GM12878 (cell line): Measurements from ENCODE around the gene HLA-DPB1. TPM values are rescaled to one million over a fixed set of nuclear protein-coding genes. Genes with fewer than 3 reads are reported as not detected.

Experiments
- ATAC-seq: fragments of 200-7000 bp; cut with Tn5 transposase; 3 replicates; pipeline ENCODE4 v1.9.1; 2020; ENCODE audit warnings: mild to moderate bottlenecking, moderate library complexity
- BruUV-seq: library from RNA; stranded (reverse); fragments of 400-500 nt; replicated peaks from 2 replicates; lab custom pipeline; 2021; lab: Mats Ljungman, UMichigan
- CTCF ChIA-PET: fragments of 300-600 bp; sonication (Branson Sonifier 250); formaldehyde crosslinking; extraction: SDS; loops from one replicate; lab custom pipeline; 2021; ENCODE audit warnings: inconsistent platforms; lab: Yijun Ruan, JAX
- POLR2A ChIA-PET: fragments of 350-600 bp; formaldehyde crosslinking; extraction: SDS; loops from one replicate; lab custom pipeline; 2021; ENCODE audit warnings: inconsistent platforms; lab: Charles Lee
- RAD21 ChIA-PET: fragments of 300-600 bp; sonication (Branson Sonifier 250); formaldehyde crosslinking; loops from one replicate; lab custom pipeline; 2023; ENCODE audit warnings: antibody characterized with exemption; ENCODE audit not compliant: unreplicated experiment; lab: Charles Lee
- SMC1A ChIA-PET: fragments of 300-600 bp; sonication (Branson Sonifier 250); formaldehyde crosslinking; loops from one replicate; lab custom pipeline; 2023; ENCODE audit not compliant: unreplicated experiment, uncharacterized antibody; lab: Charles Lee
- DNase-seq: peaks from one replicate; pipeline ENCODE4 v3.0.0-alpha.2; 2011; ENCODE audit warnings: low read depth, low spot score
- FAIRE-seq: peaks from 3 replicates; lab custom pipeline; 2011; peaks lifted over from hg19 to GRCh38; lab: Jason Lieb, UNC
- H2AFZ ChIP-seq: 2 replicates; pipeline ENCODE4 v1.6.0; 2011; ENCODE audit warnings: low read depth, low read length, control low read depth; ENCODE audit not compliant: control insufficient read depth
- H3K27ac ChIP-seq: 2 replicates; pipeline ENCODE4 v1.5.1; 2011; ENCODE audit warnings: control low read depth; ENCODE audit not compliant: control insufficient read depth, insufficient read depth
- H3K27me3 ChIP-seq, 2 experiments: replicated peaks in 1 of 2; 2 replicates each; pipeline versions ENCODE4 v1.6.0 to v1.6.1; 2011; ENCODE audit warnings: low read length in 1 of 2; ENCODE audit not compliant: control insufficient read depth in 2 of 2, insufficient read depth in 2 of 2
- H3K36me3 ChIP-seq, 2 experiments: 2 replicates each; pipeline ENCODE4 v1.5.1; 2011; ENCODE audit warnings: low read length in 1 of 2; ENCODE audit not compliant: control insufficient read depth in 2 of 2, insufficient read depth in 2 of 2
- H3K4me1 ChIP-seq: 2 replicates; pipeline ENCODE4 v1.6.1; 2011; ENCODE audit warnings: mild to moderate bottlenecking, low read length, moderate library complexity, mixed read lengths; ENCODE audit not compliant: control insufficient read depth, insufficient read depth
- H3K4me2 ChIP-seq: 2 replicates; pipeline ENCODE4 v1.6.0; 2011; ENCODE audit warnings: control low read depth; ENCODE audit not compliant: control insufficient read depth, insufficient read depth
- H3K4me3 ChIP-seq: fragments of 200-600 bp; sonication (generic); 2 replicates; pipeline ENCODE4 v1.5.1; 2016
- H3K79me2 ChIP-seq: 2 replicates; pipeline ENCODE4 v1.6.0; 2011; ENCODE audit warnings: low read length; ENCODE audit not compliant: control insufficient read depth, insufficient read depth
- H3K9ac ChIP-seq: 2 replicates; pipeline ENCODE4 v1.8.0; 2011; ENCODE audit warnings: low read length, control low read depth, mixed read lengths; ENCODE audit not compliant: control insufficient read depth, insufficient read depth
- H3K9me3 ChIP-seq: replicated peaks from 3 replicates; pipeline ENCODE4 v1.5.1; 2011; ENCODE audit warnings: mild to moderate bottlenecking, low read length; ENCODE audit not compliant: control insufficient read depth, insufficient read depth
- H4K20me1 ChIP-seq: 2 replicates; pipeline ENCODE4 v1.6.0; 2011; ENCODE audit not compliant: control insufficient read depth, insufficient read depth
- E4F1 ChIP-seq: fragments of 450-650 bp; IDR thresholded peaks from 2 replicates; pipeline ENCODE4 v1.6.1; 2018; ENCODE audit warnings: borderline replicate concordance, mild to moderate bottlenecking; ENCODE audit not compliant: partially characterized antibody
- MEF2A ChIP-seq: IDR thresholded peaks from 2 replicates; pipeline ENCODE4 v1.6.1; 2011; ENCODE audit warnings: low read depth, mild to moderate bottlenecking, low read length, moderate library complexity; ENCODE audit not compliant: insufficient read depth
- RAD51 ChIP-seq: fragments of 450-650 bp; IDR thresholded peaks from 2 replicates; pipeline ENCODE4 v1.6.1; 2016; ENCODE audit warnings: moderate library complexity, mild to moderate bottlenecking, inconsistent platforms
- RELA ChIP-seq: fragments of 450-650 bp; IDR thresholded peaks from 2 replicates; pipeline ENCODE4 v1.8.0; 2014; ENCODE audit warnings: borderline replicate concordance; ENCODE audit not compliant: partially characterized antibody
- SMC3 ChIP-seq: IDR thresholded peaks from 2 replicates; pipeline ENCODE4 v1.6.1; 2011; ENCODE audit warnings: low read length, improper control_type of control experiment, borderline replicate concordance
- ZBTB11 ChIP-seq: fragments of 450-650 bp; formaldehyde crosslinking; IDR thresholded peaks from 2 replicates; pipeline ENCODE4 v1.5.0; 2022; ENCODE audit warnings: mild to moderate bottlenecking, missing genetic modification characterization
- WGBS: methylation state at CpG from one replicate; pipeline ENCODE4 v1.1.6; 2016; ENCODE audit warnings: low lambda C conversion rate; ENCODE audit not compliant: insufficient replicate concordance, insufficient coverage; ENCODE audit errors: missing lambda C conversion rate; 5-methylcytosine and 5-hydroxymethylcytosine counted together
- in situ Hi-C: fragments of 300-500 bp; cut with MboI; formaldehyde crosslinking; loops from 9 replicates; pipeline ENCODE4 v1.14.3; 2018; ENCODE audit warnings: mixed read lengths
- intact Hi-C: fragments of 100-400 bp; cut with micrococcal nuclease; formaldehyde crosslinking; loops from one replicate; pipeline ENCODE4 v1.14.2; 2022; ENCODE audit not compliant: unreplicated experiment
- polyA plus RNA-seq, 11 experiments: library from polyadenylated mRNA; depleted of rRNA in 4 of 11; unstranded in 6 of 11; stranded (reverse) in 5 of 11; fragments of >200 nt; fragmentation: Nextera tagmentation in 4 of 11; fragmentation: Illumina TruSeq in 1 of 11; extraction: Ambion mirVana in 4 of 11; extraction: Trizol in 1 of 11; gene quantifications; 1 replicate in 1 of 11; 2 replicates in 10 of 11; pipeline versions ENCODE4 v1.2.1 to v1.2.3, GENCODE V29; 2011 to 2016; ENCODE audit warnings: inconsistent platforms in 2 of 11, missing spikeins in 2 of 11, low read depth in 1 of 11
- total RNA-seq, 4 experiments: library from RNA; depleted of rRNA in 3 of 4; stranded (reverse); fragments of >200 nt in 3 of 4; fragmentation: Illumina TruSeq in 1 of 4; extraction: Trizol in 1 of 4; gene quantifications; 2 replicates each; pipeline versions ENCODE4 v1.2.1 to v1.2.3, GENCODE V29; 2013 to 2021

Gene HLA-DPB1
- total and polyA plus RNA-seq, 10 of the 15 experiments (the other 5 are each of a cell fraction or from before 2014, with no cell fraction given), result 101 to 675 (median 352) TPM

- H3K4me2 ChIP-seq, result no peak overlapping the region
- ATAC-seq (no peak), FAIRE-seq (no peak), DNase-seq (no peak)
- in situ Hi-C loops, result loop anchor here (25.0 kb wide), 1 partner anchor 1612 kb away; no protein-coding TSS in a partner anchor
- H3K27me3 ChIP-seq, result no peaks in the 10 kb centered on the region
- ChIA-PET POLR2A (interaction anchor here (1.1 to 4.8 kb wide), 6 partner anchors 9 to 34 kb away, joined by 3 to 31 read pairs (median 12); partner anchors contain the start of gene HLA-DPA1), SMC1A (interaction anchor here (0.9 to 5.5 kb wide), 14 partner anchors 7 to 147 kb away, joined by 3 to 44 read pairs (median 6); partner anchors contain the start of gene HLA-DPA1)
- BruUV-seq, result no TSS peak
- intact Hi-C loops, result no loop called here
- no peaks in the 10 kb centered on the region for H3K79me2 ChIP-seq
- H2AFZ ChIP-seq, result no peak overlapping the region
- no peak overlapping the region for H3K4me3 ChIP-seq
- H3K27ac ChIP-seq, result no peak overlapping the region
- no peaks in the 10 kb centered on the region for H3K36me3 ChIP-seq
- WGBS, result 64% methylated on average over 5 of the region's 6 CpGs
- no peak overlapping the region for H3K9ac ChIP-seq
- H4K20me1 ChIP-seq, result no peaks in the 10 kb centered on the region
- no peaks in the 10 kb centered on the region for H3K9me3 ChIP-seq
- no peak for TF ChIP-seq MEF2A
- TF ChIP-seq, all 136 proteins: peak for 0
- no peaks in the 10 kb centered on the region for H3K4me1 ChIP-seq
- CTCF ChIA-PET, result interaction anchor here (0.8 to 6.1 kb wide), 18 partner anchors 7 to 100 kb away, joined by 3 to 73 read pairs (median 11); partner anchors contain the start of genes HLA-DPA1 and HLA-DPB1
- RAD21 ChIA-PET, result interaction anchor here (0.5 to 3.4 kb wide), 12 partner anchors 12 to 1226 kb away, joined by 3 to 14 read pairs (median 5); partner anchors contain the start of genes HLA-DPB1 and TAP2
Measured at GRCh38 chr6:33050014-33050810, 25.6 kb upstream of the HLA-DPB1 start.

DNA sequence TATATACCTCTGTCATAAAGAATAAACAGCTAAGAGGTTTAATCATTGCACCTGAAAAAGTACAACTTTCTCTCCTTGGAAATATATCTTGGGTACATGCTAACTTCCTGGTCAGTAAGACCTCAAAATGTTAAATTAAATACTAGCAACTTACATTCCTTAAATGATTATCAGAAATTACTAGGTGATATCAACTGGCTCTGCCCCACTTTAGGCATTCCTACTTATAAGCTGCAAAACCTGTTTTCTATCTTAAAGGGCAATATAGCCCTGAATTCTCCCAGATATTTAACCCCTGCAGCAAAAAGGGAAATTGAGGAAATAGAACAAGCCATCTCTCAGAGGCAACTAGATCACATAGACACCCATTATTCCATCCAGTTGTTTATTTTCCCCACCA, 23.2 kb upstream of the HLA-DPB1 start:
- POLR2A ChIA-PET, result interaction anchor here (0.8 kb wide), 2 partner anchors 17 to 20 kb away, joined by 3 read pairs; no protein-coding TSS in a partner anchor
- TF ChIP-seq RELA (no peak), SMC3 (no peak), E4F1 (no peak), ZBTB11 (CRISPR knock-in tag) (no peak), RAD51 (no peak)

More for the DNA sequence above, 23.2 kb upstream of the HLA-DPB1 start:
- in situ Hi-C loops (loop anchor here (25.0 kb wide), 1 partner anchor 1610 kb away; no protein-coding TSS in a partner anchor), intact Hi-C loops (no loop called here)
- Histone ChIP-seq H2AFZ (no peak overlapping the region), H3K27me3 (no peaks in the 10 kb centered on the region), H3K36me3 (no peaks in the 10 kb centered on the region), H3K4me2 (no peak overlapping the region), H3K4me1 (peaks cover 5% of the 10 kb centered on the region), H3K9me3 (no peaks in the 10 kb centered on the region), H3K79me2 (no peaks in the 10 kb centered on the region), H3K27ac (no peak overlapping the region), H3K4me3 (no peak overlapping the region), H3K9ac (no peak overlapping the region), H4K20me1 (no peaks in the 10 kb centered on the region)
- RAD21 ChIA-PET, result no interaction called here
- BruUV-seq, result no TSS peak
- SMC1A ChIA-PET, result interaction anchor here (1.0 to 5.5 kb wide), 7 partner anchors 12 to 37 kb away, joined by 3 to 44 read pairs (median 6); partner anchors contain the start of genes HLA-DPA1 and HLA-DPB1
- CTCF ChIA-PET, result interaction anchor here (0.6 to 6.1 kb wide), 4 partner anchors 20 to 60 kb away, joined by 3 to 73 read pairs (median 4); partner anchors contain the start of gene HLA-DPA1
- FAIRE-seq, result no peak
- DNase-seq, result no peak
- no peak for ATAC-seq
